IgD-negative memory B cell (primary cell): ENCODE measurements around the gene PKP3. TPM values are rescaled to one million over a fixed set of nuclear protein-coding genes. Genes with fewer than 3 reads are reported as not detected.
"Not testable (repeated sequence)": the region's sequence is repeated elsewhere in the genome, so short reads cannot be mapped to it uniquely, and the experiment has no call there.

Experiments used
- H3K27ac Mint-ChIP-seq, 3 donors: one replicate each; pipeline ENCODE4 v1.8.0; 2020 to 2022; ENCODE audit warnings: mild to moderate bottlenecking in 3 of 3, mixed read lengths in 3 of 3, moderate library complexity in 1 of 3
- H3K27me3 Mint-ChIP-seq: one replicate; pipeline ENCODE4 v1.8.0; 2021; ENCODE audit warnings: mixed read lengths
- H3K36me3 Mint-ChIP-seq: one replicate; pipeline ENCODE4 v1.8.0; 2020; ENCODE audit warnings: mild to moderate bottlenecking, mixed read lengths
- H3K4me1 Mint-ChIP-seq, 3 donors: one replicate each; pipeline ENCODE4 v1.8.0; 2020 to 2022; ENCODE audit warnings: mixed read lengths in 3 of 3, mild to moderate bottlenecking in 1 of 3
- H3K4me3 Mint-ChIP-seq, 4 donors: one replicate each; pipeline ENCODE4 v1.8.0; 2020 to 2022; ENCODE audit warnings: mild to moderate bottlenecking in 4 of 4, mixed read lengths in 4 of 4, moderate library complexity in 3 of 4
- H3K9me3 Mint-ChIP-seq, 3 donors: one replicate each; pipeline ENCODE4 v1.8.0; 2020 to 2021; ENCODE audit warnings: mixed read lengths in 3 of 3, mild to moderate bottlenecking in 1 of 3
- polyA plus RNA-seq: library from polyadenylated mRNA; unstranded; fragments of 300-500 nt; fragmentation: Illumina TruSeq; gene quantifications from one replicate; pipeline ENCODE4 v1.2.3, GENCODE V29; 2021

Gene PKP3
- polyA plus RNA-seq, 1 donor from 2014 or later, result not detected

DNA sequence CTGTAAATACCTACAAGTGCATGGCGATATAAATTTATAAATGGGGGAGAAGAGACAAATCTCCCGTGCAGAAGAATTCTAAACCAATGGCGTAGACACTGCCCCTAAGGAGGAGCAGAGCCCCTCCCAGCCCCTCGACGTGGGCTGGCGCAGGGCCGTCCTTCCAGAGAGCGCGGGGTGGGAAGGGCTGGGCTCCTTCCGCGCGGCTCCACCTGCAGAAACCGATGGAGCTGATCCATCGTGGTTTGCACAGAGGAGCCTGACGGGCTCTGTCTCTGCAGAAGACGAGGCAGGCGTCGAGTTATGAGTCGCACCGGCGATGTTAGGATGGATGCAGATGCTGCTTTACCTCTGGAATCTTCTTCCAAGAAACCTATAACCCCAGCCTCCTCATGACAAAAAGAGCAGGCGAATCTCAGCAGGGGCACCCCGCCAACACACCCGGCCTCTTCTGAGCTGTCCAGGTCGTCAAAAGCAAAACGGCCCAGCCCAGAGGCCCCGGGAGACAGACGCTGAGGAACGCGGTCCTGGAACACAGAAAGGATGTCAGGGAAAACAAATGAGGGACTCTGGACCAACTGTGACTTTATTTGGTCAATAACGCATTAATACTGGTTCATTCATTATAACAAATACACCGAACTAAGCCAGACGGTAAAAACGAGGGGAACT, 35.7 kb upstream of the PKP3 start:
- peaks cover 0 to 3% (median 0%) of the 10 kb centered on the region in 3 donors for H3K9me3 Mint-ChIP-seq
- H3K27ac Mint-ChIP-seq, result no peak overlapping the region
- H3K36me3 Mint-ChIP-seq, result no peaks in the 10 kb centered on the region
- H3K27me3 Mint-ChIP-seq, result no peaks in the 10 kb centered on the region
- H3K4me1 Mint-ChIP-seq, result peaks cover 7 to 15% (median 15%) of the 10 kb centered on the region in 3 donors
- peak overlapping the region in 1 of 4 donors; percentile 78 for H3K4me3 Mint-ChIP-seq

DNA sequence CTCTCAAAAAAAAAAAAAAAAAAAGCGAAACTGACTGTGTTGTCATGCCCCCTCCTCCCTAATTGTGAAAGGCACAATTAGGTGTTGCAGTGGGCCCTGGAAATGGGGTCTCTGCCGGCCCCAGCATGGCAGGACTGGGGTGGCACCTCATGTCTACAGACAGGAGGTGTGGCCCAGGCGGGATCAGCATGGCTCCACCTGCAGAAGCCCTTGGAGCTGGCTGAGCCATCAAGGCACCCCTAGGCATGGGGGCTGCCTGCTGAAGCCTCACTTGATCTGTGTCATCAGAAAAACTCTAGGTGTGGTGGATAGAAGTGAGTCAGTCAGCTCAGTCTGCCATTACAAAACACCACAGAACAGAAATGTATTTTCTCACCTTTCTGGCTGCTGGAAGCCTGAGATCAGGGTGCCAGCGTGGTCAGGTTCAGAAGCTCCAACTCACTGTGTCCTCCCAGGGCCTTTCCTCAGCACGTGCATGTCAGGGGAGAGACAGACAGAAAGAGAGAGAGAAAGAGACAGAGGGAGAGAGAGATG, 34.8 kb upstream of the PKP3 start:
- Mint-ChIP-seq H3K27me3 (no peaks in the 10 kb centered on the region), H3K9me3 (peaks cover 0 to 3% (median 0%) of the 10 kb centered on the region in 3 donors), H3K4me1 (peaks cover 0 to 7% (median 7%) of the 10 kb centered on the region in 3 donors), H3K36me3 (no peaks in the 10 kb centered on the region), H3K27ac (peak overlapping the region in 1 of 3 donors; percentile 63), H3K4me3 (no peak overlapping the region)

DNA sequence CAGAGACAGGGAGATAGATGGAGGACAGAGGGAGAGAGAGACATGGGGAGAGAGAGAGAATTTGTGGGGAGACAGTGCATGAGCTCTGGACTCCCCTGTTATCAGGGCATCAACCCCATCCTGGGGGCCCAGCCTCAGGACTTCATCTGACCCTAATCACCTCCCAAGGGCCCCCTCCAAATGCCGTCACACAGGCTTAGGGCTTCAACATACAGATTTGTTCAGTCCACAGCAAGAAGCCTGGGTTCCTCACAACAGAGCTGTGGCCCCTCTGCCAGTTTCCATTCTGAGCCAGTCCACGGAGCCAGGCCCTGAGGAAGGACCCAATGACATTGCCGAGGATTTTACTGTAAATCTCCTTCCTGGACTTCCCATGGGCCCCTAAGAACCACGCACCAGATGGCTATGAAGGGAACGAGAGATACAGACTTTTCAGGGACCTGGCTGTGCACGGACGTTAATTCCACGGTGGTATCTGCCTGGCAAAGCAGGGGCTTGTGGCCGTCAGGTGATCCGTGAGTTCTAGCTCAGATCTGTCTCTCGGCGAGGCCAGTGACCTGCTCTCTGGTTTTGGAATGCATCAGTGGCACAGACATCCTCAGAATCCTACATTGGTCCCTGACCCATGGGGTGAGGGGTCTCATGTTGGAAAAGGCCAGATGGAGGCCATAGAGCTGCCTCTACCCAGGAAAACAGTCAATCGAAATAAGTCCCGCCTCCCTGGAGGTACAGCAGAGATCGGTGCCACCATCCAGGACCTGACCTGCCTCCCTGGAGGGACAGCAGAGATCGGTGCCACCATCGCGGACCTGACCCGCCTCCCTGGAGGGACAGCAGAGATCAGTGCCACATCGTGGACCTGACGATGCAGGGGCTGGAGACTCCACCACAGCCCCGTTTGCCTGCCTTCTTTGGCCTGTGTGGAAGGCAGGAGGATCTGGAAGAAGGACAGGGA, 33.4 kb upstream of the PKP3 start:
- Mint-ChIP-seq H3K27ac (no peak overlapping the region), H3K4me1 (peaks cover 0 to 2% (median 0%) of the 10 kb centered on the region in 3 donors), H3K27me3 (peaks cover 4% of the 10 kb centered on the region), H3K36me3 (no peaks in the 10 kb centered on the region), H3K4me3 (no peak overlapping the region), H3K9me3 (peaks cover 0 to 3% (median 0%) of the 10 kb centered on the region in 3 donors)

DNA sequence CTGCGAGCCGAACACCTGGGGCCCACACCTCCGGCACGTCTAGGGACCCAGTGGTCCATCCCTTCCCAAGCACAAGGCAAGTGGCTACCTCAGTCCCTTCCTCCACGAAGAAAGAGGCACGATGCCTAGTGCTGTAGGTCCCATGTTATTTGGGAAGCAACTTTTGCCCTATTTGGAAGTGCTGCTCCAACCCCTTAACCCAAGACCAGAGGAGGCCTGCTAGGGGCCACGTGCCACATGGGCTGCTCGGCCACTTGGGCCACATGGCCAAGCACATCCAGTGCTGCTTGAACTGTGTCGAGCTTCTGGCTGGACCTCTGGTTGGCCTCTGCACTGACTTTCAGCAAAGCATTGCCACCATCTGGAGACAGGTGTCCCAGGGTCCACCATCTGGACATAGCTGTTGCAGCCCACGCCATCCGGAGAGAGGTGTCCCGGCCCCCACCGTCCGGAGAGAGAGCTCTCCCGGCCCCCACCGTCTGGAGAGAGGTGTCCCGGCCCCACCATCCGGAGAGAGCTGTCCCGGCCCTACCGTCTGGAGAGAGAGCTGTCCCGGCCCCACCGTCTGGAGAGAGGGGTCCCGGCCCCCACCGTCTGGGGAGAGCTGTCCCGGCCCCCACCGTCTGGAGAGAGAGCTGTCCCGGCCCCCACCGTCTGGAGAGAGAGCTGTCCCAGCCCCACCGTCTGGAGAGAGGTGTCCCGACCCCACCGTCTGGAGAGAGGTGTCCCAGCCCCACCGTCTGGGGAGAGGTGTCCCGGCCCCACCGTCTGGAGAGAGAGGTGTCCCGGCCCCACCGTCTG, 31.2 kb upstream of the PKP3 start:
- Mint-ChIP-seq H3K4me1 (peaks cover 0 to 6% (median 0%) of the 10 kb centered on the region in 3 donors), H3K4me3 (peak overlapping the region in 1 of 4 donors; percentile 12), H3K9me3 (peaks cover 0 to 3% (median 0%) of the 10 kb centered on the region in 3 donors), H3K36me3 (no peaks in the 10 kb centered on the region), H3K27ac (peak overlapping the region in 1 of 3 donors; percentile 46), H3K27me3 (peaks cover 18% of the 10 kb centered on the region)

DNA sequence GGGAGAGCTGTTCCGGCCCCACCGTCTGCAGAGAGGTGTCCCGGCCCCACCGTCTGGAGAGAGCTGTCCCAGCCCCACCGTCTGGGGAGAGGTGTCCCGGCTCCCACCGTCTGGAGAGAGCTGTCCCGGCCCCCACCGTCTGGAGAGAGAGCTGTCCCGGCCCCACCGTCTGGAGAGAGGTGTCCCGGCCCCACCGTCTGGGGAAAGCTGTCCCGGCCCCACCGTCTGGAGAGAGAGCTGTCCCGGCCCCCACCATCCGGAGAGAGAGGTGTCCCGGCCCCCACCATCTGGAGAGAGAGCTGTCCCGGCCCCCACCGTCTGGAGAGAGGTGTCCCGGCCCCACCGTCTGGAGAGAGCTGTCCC, 30.6 kb upstream of the PKP3 start:
- H3K4me3 Mint-ChIP-seq, H3K4me1 Mint-ChIP-seq, H3K9me3 Mint-ChIP-seq, H3K36me3 Mint-ChIP-seq, H3K27ac Mint-ChIP-seq: not testable (repeated sequence)
- H3K27me3 Mint-ChIP-seq, result peaks cover 24% of the 10 kb centered on the region

DNA sequence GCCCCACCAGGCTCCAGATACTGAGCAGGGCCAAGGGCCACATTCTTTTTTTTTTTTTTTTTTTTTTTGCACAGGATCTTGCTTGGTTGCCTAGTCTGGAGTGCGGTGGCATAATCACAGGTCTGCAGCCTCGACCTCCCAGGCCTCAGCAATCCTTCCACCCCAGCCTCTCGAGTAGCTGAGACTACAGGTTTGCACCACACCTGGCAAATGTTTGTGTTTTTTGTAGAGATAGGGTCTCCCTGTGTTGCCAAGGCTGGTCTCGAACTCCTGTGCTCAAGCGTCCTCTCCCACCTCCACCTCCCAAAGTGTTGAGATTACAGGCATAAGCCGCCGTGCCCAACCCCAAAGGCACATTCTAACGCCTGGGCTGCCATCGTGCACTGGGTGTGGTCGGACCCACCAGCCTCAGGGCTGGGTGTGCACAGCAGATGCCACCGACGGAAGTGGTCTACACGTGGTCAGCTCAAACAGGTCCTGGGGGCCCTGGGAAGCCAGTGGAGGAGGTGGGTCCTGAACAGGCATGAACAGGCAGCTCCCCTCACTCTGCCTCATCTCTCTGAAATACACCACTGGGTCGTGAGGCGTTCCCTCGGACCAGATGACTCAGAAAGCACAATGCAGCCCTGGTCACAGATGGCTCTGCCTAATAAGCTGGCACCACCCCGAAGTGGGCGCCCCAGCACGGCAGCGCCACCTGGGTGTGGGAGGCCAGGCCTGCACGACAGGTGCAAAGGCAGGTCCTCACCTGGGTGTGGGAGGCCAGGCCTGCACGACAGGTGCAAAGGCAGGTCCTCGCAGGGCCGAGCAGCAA, 29.9 kb upstream of the PKP3 start:
- H3K9me3 Mint-ChIP-seq, result peaks cover 0 to 3% (median 0%) of the 10 kb centered on the region in 3 donors
- H3K4me1 Mint-ChIP-seq, result peaks cover 0 to 9% (median 2%) of the 10 kb centered on the region in 3 donors
- peak overlapping the region in 2 of 3 donors; percentile 18 to 59 for H3K27ac Mint-ChIP-seq
- H3K36me3 Mint-ChIP-seq, result no peaks in the 10 kb centered on the region
- H3K4me3 Mint-ChIP-seq, result no peak overlapping the region
- peaks cover 26% of the 10 kb centered on the region for H3K27me3 Mint-ChIP-seq

DNA sequence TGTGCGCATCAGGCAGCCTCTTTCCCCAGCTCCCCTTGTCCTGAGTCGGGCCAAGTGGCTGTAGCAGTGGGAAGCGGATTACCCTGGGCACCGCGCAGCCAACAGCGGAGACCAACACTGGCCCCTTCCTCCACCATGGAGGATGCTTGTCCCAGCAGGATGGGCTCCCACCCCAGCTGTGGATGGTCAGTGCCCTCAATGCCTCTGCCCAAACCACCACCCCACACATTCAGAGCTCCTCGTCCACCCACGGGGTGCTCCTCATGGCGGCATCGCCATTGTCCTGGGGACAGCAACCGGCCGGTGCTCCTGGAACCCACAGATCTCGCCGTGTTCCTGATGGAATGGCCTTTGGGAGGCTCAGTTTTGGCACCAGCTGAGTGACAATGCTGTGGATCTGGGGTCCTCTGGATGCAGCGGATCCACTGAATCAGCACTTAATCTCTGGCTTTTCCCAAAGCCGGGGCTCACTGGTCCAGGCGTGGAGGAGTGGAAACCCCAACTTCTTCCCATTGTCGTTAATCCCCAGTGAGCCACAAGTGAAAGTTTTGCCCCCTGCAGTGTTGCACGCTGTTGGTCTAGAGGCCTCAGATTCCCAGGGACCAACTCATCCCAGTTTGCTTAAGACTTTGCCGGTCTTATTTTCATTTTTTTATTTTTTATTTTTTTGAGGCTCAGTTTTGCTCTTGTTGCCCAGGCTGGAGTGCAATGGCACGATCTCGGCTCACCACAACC, 28.9 kb upstream of the PKP3 start:
- Mint-ChIP-seq H3K9me3 (peaks cover 0 to 3% (median 0%) of the 10 kb centered on the region in 3 donors), H3K27ac (no peak overlapping the region), H3K27me3 (peaks cover 28% of the 10 kb centered on the region), H3K4me3 (peak overlapping the region in 1 of 4 donors; percentile 45), H3K36me3 (no peaks in the 10 kb centered on the region), H3K4me1 (peaks cover 0 to 7% (median 2%) of the 10 kb centered on the region in 3 donors)

DNA sequence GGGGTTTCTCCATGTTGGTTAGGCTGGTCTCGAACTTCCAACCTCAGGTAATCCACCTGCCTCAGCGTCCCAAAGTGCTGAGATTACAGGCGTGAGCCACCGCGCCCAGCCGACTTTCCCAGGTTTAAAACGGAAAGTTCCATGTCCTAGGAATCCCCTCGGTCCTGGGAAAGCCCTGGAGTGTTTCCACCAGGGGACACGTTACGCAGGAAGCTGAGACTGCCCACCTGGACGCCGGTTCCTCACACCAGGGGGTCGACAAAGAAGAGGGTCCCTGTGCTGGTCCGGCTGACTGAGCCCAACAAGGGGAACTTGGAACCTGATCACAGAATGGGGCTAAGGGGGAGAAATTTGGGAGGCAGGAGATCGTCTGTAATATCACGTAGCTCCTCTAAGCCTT, 28.2 kb upstream of the PKP3 start:
- Mint-ChIP-seq H3K9me3 (peaks cover 0 to under 1% (median 0%) of the 10 kb centered on the region in 3 donors), H3K27ac (no peak overlapping the region), H3K4me1 (peaks cover 0 to 7% (median 2%) of the 10 kb centered on the region in 3 donors), H3K4me3 (no peak overlapping the region), H3K27me3 (peaks cover 34% of the 10 kb centered on the region), H3K36me3 (no peaks in the 10 kb centered on the region)

DNA sequence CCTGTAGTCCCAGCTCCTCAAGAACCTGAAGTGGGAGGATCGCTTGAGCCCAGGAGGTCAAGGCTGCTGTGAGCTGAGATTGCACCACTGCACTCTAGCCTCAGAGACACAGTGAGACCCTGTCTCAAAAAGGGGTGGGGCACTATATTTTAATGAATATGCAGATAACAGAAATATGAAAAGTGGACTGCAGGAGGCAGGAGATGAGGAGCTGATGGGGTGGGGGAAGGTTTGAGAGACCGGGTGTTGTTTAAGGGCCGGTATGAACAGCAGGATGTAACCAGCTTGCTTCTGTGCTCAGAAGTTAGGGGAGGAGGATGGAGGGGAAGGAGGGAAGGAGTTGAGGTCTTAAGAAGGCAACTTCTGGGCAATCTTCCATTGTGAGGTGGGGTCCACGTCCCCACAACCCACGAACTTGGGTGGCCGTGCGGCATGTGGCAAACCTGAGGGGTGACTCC, 26.0 kb upstream of the PKP3 start:
- Mint-ChIP-seq H3K36me3 (no peaks in the 10 kb centered on the region), H3K27me3 (peaks cover 43% of the 10 kb centered on the region), H3K4me3 (peak overlapping the region in 2 of 4 donors; percentile 28 to 83), H3K4me1 (peaks cover 0 to 9% (median 2%) of the 10 kb centered on the region in 3 donors), H3K27ac (peak overlapping the region in 1 of 3 donors; percentile 51), H3K9me3 (no peaks in the 10 kb centered on the region)

DNA sequence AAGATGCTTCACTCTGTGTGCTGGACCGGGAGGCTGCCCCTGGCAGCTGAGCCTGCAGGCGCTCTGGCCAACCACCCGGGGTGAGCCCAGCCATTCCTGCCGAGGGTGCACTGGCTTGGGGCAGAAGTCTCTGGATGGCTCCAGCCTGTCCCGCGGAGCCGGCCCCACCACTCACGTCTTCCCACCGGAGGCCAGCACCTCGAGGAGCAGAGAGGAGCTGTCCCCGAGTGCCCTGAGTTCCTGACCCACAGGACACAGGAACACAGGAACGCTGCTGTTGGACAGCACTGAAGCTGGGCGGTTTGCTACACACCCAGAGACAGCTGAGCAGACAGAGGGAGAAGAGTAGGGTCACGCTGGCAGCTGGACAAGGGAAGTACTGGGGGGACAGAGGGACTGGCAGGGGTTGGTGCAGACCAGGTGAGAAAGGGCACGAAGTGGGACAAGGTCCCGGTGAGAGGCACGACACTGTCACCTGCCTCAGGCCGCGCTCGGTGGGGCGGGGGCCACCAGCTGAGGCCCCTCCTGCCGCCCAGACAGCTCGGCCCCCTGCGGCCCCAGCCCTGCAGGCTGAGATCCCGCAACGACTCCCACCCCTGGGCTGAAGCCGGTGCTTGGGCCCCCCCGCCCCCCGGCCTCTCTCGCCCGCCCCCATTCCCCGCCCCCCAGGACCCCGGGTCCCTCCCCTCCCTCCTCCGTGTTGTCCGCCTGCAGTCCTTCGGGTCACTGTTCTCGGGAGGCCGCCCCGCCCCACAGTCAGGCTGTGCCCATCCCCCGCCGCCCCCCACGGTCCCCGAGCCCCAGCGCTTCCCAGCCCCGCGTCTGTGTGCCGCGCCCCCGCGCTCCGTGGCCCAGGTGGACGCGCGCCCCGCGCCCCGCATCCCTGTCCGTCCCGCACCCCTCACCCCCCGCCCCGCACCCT, 25.3 kb upstream of the PKP3 start:
- Mint-ChIP-seq H3K4me1 (peaks cover 0 to 9% (median 2%) of the 10 kb centered on the region in 3 donors), H3K9me3 (no peaks in the 10 kb centered on the region), H3K27ac (peak overlapping the region in 2 of 3 donors; percentile 51 to 73), H3K27me3 (peaks cover 43% of the 10 kb centered on the region), H3K4me3 (peak overlapping the region in 3 of 4 donors; percentile 21 to 83 (median 83)), H3K36me3 (no peaks in the 10 kb centered on the region)

DNA sequence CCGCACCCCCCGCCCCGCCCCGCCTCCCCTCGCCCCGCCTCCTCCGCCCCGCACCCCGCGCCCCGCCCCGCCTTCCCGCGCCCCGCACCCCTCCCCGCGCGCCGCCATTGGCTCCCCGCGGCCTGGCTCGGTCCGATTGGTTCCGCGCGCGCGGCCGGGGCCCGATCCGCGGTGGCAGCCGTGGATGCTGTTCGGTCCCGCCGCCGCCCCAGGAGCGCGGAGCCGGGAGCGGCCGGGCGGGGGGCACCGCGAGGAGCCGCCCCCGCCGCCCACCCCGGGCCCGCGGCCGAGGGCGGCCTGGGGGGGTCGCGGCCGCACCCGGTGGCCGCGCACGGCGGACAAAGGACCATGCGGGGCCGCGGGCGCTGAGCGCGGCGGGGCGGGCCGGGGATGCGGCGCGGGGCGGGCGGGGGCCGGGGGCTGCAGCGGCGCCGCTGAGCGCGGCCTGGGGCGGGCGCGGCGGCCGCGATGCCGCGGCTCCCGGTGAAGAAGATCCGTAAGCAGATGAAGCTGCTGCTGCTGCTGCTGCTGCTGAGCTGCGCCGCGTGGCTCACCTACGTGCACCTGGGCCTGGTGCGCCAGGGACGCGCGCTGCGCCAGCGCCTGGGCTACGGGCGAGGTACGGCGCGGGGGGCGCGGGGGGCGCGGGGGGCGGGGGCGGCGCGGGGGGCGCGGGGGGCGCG, 24.5 kb upstream of the PKP3 start, which contains the start of gene B4GALNT4:
B4GALNT4 (plus strand) TSS at position 164 of the 683 bp plus-strand sequence; CDS start at position 469, 305 bp downstream.
- Mint-ChIP-seq H3K36me3 (no peaks in the 10 kb centered on the region), H3K27ac (peak within 1 kb of the TSS in 2 of 3 donors; percentile 51 to 73), H3K4me3 (peak within 1 kb of the TSS in 3 of 4 donors; percentile 21 to 83 (median 83)), H3K27me3 (peaks cover 43% of the 10 kb centered on the region), H3K9me3 (no peaks in the 10 kb centered on the region), H3K4me1 (peaks cover 0 to 9% (median 2%) of the 10 kb centered on the region in 3 donors)
